ENCODE measurements around the gene PRDM16. TPM values are rescaled to one million over a fixed set of nuclear protein-coding genes. Genes with fewer than 3 reads are reported as not detected.

Gene PRDM16
- total and polyA plus RNA-seq, 2 of the 13 experiments (the other 11 are each of a cell fraction or from before 2014, with no cell fraction given) = 0.15 to 0.81 TPM

GRCh38 chr1:3356827-3357460, 287.9 kb downstream of the PRDM16 start (continued):
- TF ChIP-seq UBTF (CRISPR knock-in tag; IDR thresholded peaks at IDR 0.05) (peak; percentile 91), ZIK1 (CRISPR knock-in tag; IDR thresholded peaks at IDR 0.05; ENCODE audit: borderline replicate concordance, low read depth) (no peak), AGO1 (IDR thresholded peaks at IDR 0.05; ENCODE audit: low read depth, low read length, poor library complexity, severe bottlenecking) (no peak), BRD4 (CRISPR knock-in tag; IDR thresholded peaks at IDR 0.05) (peak; percentile 51; the same call in 1 of the 2 replicates), TBP (CRISPR knock-in tag; IDR thresholded peaks at IDR 0.05) (no peak), ADNP (CRISPR knock-in tag; IDR thresholded peaks at IDR 0.05) (no peak), GZF1 (CRISPR knock-in tag; IDR thresholded peaks at IDR 0.05) (no peak), DMAP1 (CRISPR knock-in tag; IDR thresholded peaks at IDR 0.05) (no peak), NFIB (CRISPR knock-in tag; IDR thresholded peaks at IDR 0.05; ENCODE audit: borderline replicate concordance) (no peak), ATRX (CRISPR knock-in tag; IDR thresholded peaks at IDR 0.05; ENCODE audit: borderline replicate concordance) (no peak), XBP1 (CRISPR knock-in tag; IDR thresholded peaks at IDR 0.05) (no peak), BRCA1 (CRISPR knock-in tag; IDR thresholded peaks at IDR 0.05) (no peak), PRDM15 (CRISPR knock-in tag; IDR thresholded peaks at IDR 0.05) (no peak), ARNTL (CRISPR knock-in tag; IDR thresholded peaks at IDR 0.05) (no peak), ZNF749 (CRISPR knock-in tag; IDR thresholded peaks at IDR 0.05; ENCODE audit: borderline replicate concordance) (no peak), ZNF574 (CRISPR knock-in tag; IDR thresholded peaks at IDR 0.05) (peak; percentile 40; the same call in 1 of the 2 replicates), KDM4B (CRISPR knock-in tag; IDR thresholded peaks at IDR 0.05) (no peak), ZNF780A (CRISPR knock-in tag; IDR thresholded peaks at IDR 0.05) (no peak), NCOA5 (CRISPR knock-in tag; IDR thresholded peaks at IDR 0.05) (no peak), SMAD1 (CRISPR knock-in tag; IDR thresholded peaks at IDR 0.05; ENCODE audit: borderline replicate concordance, low read depth) (no peak)
